Right atrium auricular region (tissue), 2 donors: ENCODE data around the gene TNS4. TPM values are rescaled to one million over a fixed set of nuclear protein-coding genes. Genes with fewer than 3 reads are reported as not detected.

Experiments used
- DNase-seq: peaks from one replicate; pipeline ENCODE4 v3.0.0-alpha.2; 2019; ENCODE audit warnings: low spot score
- H3K27ac ChIP-seq, 2 donors: fragments of 200-600 bp; sonication (generic); 1 replicate in 1 of 2; 2 replicates in 1 of 2; pipeline ENCODE4 v1.5.1; 2016 to 2019
- H3K27me3 ChIP-seq, 2 donors: fragments of 200-600 bp; sonication (generic); one replicate each; pipeline versions ENCODE4 v1.5.1 to v1.6.0; 2017 to 2019
- H3K36me3 ChIP-seq: fragments of 200-600 bp; sonication (generic); one replicate; pipeline ENCODE4 v1.5.1; 2016
- H3K4me1 ChIP-seq, 2 donors: fragments of 200-600 bp; sonication (generic); one replicate each; pipeline versions ENCODE4 v1.5.1 to v1.6.0; 2017 to 2019
- H3K4me3 ChIP-seq, 2 donors: fragments of 200-600 bp; sonication (generic); 1 replicate in 1 of 2; 2 replicates in 1 of 2; pipeline ENCODE4 v1.5.1; 2017 to 2019; ENCODE audit warnings: mild to moderate bottlenecking in 1 of 2, moderate library complexity in 1 of 2
- H3K9me3 ChIP-seq, 2 donors: fragments of 200-600 bp; sonication (generic); one replicate each; pipeline ENCODE4 v1.5.1; 2019
- total RNA-seq, 2 donors: library from RNA; depleted of rRNA; stranded (reverse); fragments of >200 nt; gene quantifications; one replicate each; pipeline ENCODE4 v1.1.0, GENCODE V29; 2016
- TF ChIP-seq, protein P1 (sequence below), 2 donors: fragments of 200-600 bp; sonication (generic); IDR thresholded peaks; one replicate each; pipeline ENCODE4 v1.5.1; 2019; ENCODE audit warnings: antibody characterized with exemption in 2 of 2

TNS4 gene
- total RNA-seq, 2 donors from 2014 or later: not detected

DNA sequence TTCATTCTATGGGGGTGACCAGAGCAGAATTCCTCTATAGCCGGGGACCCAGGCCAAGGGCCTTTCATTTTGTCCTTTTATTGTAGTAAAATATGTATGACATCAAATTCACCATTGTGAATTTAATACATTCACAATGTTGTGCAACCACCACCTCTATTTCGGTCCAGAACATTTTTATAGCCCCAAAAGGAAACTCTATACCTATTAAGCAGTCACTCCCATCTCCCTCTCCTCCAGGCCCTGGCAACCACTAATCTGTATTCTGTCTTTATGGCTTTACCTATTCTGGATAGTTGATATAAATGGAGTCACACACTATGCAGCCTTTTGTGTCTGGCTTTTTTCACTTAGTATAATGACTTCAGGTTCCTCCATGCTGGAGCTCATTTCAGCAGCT lies 9.7 kb upstream of the TNS4 start:
- no peaks in the 10 kb centered on the region for H3K36me3 ChIP-seq
- no peaks in the 10 kb centered on the region for H3K4me1 ChIP-seq
- TF ChIP-seq, protein P1, sequence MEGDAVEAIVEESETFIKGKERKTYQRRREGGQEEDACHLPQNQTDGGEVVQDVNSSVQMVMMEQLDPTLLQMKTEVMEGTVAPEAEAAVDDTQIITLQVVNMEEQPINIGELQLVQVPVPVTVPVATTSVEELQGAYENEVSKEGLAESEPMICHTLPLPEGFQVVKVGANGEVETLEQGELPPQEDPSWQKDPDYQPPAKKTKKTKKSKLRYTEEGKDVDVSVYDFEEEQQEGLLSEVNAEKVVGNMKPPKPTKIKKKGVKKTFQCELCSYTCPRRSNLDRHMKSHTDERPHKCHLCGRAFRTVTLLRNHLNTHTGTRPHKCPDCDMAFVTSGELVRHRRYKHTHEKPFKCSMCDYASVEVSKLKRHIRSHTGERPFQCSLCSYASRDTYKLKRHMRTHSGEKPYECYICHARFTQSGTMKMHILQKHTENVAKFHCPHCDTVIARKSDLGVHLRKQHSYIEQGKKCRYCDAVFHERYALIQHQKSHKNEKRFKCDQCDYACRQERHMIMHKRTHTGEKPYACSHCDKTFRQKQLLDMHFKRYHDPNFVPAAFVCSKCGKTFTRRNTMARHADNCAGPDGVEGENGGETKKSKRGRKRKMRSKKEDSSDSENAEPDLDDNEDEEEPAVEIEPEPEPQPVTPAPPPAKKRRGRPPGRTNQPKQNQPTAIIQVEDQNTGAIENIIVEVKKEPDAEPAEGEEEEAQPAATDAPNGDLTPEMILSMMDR (IDR thresholded peaks at IDR 0.05): no peak
- H3K27ac ChIP-seq: no peak overlapping the region
- H3K9me3 ChIP-seq: no peaks in the 10 kb centered on the region
- no peaks in the 10 kb centered on the region for H3K27me3 ChIP-seq
- no peak overlapping the region for H3K4me3 ChIP-seq
- no peak for DNase-seq

DNA sequence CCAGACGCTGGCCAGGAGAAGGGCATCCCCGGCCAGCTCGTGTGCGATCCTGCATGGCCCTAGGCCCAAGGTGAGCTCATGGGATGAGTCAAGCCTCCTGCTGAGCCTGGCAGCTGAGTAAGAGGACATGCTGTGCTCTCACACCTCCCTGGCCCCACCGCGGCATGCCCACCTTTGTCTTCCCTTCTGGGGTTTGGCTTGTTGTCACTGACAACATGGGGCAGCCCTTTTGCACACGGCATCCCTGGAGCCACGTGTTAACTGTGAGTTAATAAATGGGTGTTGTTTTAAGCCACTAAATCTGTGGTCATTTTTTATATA lies 8.9 kb upstream of the TNS4 start:
- Histone ChIP-seq H3K9me3 (no peaks in the 10 kb centered on the region), H3K4me3 (no peak overlapping the region), H3K4me1 (no peaks in the 10 kb centered on the region), H3K27ac (no peak overlapping the region), H3K27me3 (no peaks in the 10 kb centered on the region), H3K36me3 (no peaks in the 10 kb centered on the region)
- no peak for DNase-seq
- TF ChIP-seq, protein P1 (IDR thresholded peaks at IDR 0.05): no peak

DNA sequence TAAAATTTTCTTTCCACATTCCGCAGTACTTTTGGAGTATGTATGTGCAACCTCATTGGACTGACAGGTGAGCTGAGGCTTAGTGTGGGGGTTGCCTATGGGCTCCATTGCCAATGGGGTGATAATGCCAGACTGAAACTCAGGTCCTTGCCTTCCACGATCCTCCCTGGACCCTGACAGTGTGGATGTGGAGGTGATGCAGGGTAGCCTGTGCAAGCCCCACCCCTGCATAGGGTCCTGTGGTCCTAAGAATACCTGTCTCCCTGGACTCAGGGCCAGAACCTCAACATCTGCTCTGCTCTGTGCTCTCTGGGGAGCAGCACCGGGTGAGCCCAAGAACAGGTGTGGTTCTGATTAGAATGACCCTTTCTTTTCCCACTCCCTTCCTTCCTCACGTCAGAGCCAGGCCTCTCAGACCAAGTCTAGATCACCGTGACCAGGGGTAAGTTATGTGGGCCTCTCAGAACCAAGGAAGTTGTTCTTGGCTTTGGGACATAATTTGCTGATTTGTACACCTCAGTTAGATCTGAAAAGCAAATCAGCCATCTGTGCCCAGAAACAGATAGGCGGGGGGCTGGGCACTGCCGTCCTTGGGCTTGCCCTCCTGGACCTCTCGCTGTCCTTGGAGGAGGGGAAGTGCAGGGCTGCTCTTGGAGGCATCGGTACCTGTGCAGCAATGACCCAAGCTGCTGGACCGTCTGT lies 8.4 kb upstream of the TNS4 start:
- Histone ChIP-seq H3K27ac (no peak overlapping the region), H3K9me3 (no peaks in the 10 kb centered on the region), H3K36me3 (no peaks in the 10 kb centered on the region), H3K4me3 (no peak overlapping the region), H3K4me1 (no peaks in the 10 kb centered on the region), H3K27me3 (no peaks in the 10 kb centered on the region)
- DNase-seq: no peak
- TF ChIP-seq, protein P1 (IDR thresholded peaks at IDR 0.05): no peak

DNA sequence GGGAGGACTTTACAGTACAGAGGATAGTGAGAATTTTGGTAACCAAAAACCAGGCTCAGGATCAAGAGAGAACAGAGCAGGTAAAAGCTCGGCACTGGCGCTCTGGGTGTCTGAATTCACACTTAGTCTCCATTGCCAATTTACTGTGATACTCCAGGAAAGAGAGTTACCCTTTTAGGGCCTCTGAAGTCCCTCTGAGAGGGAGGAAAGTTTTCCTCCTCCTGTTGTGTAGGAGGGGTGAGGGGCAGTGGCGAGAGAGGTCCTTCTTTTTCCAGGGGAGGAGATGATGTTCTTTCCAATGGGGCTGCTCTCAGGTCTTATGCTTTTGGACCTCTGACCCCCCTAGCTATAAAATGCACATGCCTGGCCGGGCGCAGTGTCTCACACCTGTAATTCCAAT lies 5.4 kb upstream of the TNS4 start:
- H3K27ac ChIP-seq: no peak overlapping the region
- H3K4me1 ChIP-seq: no peaks in the 10 kb centered on the region
- DNase-seq: no peak
- H3K36me3 ChIP-seq: no peaks in the 10 kb centered on the region
- no peaks in the 10 kb centered on the region for H3K9me3 ChIP-seq
- H3K4me3 ChIP-seq: no peak overlapping the region
- TF ChIP-seq, protein P1 (IDR thresholded peaks at IDR 0.05): no peak
- no peaks in the 10 kb centered on the region for H3K27me3 ChIP-seq

DNA sequence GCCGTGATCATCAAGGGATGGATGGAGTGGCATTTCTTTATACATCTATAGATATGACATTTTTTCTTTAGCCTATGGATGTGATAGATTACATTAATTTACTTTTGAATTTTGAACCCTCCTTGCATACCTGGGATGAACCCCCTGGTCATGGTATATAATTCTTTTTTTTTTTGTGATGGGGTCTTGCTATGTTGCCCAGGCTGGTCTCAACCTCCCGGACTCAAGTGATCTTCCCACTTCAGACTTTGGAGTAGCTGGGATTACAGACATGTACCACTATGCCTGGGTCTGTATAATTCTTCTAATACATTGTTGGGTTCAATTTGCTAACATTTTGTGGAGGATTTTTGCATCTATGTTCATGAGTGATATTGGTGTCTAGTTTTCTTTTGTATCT lies 1.7 kb upstream of the TNS4 start:
- H3K27me3 ChIP-seq: no peaks in the 10 kb centered on the region
- no peak overlapping the region for H3K4me3 ChIP-seq
- no peaks in the 10 kb centered on the region for H3K9me3 ChIP-seq
- DNase-seq: no peak
- H3K27ac ChIP-seq: no peak overlapping the region
- H3K4me1 ChIP-seq: peaks cover 0 to 17% of the 10 kb centered on the region in 2 donors
- TF ChIP-seq, protein P1 (IDR thresholded peaks at IDR 0.05): no peak
- no peaks in the 10 kb centered on the region for H3K36me3 ChIP-seq

DNA sequence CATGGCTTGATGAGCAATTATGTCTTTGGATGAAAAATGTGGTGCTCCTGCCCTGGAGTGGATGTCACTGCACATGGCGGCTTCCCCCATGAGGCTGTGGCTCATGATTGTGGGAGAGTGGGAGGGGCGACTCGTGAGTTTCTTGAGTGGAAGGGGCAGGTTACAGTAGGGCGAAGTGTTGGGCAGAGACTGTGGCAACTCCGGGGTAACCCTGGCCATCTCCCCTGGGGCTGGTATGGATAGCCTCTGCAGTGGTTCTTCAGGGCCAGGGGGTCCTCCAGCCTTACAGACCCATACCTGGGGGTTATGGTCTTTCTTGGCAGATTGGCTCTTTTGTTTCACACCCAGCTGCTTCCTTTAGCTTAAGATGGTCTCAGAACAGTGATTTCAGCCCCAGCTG lies 1.3 kb upstream of the TNS4 start:
- Histone ChIP-seq H3K27ac (no peak overlapping the region), H3K36me3 (no peaks in the 10 kb centered on the region), H3K9me3 (no peaks in the 10 kb centered on the region), H3K4me3 (no peak overlapping the region), H3K4me1 (peaks cover 0 to 17% of the 10 kb centered on the region in 2 donors), H3K27me3 (no peaks in the 10 kb centered on the region)
- TF ChIP-seq, protein P1 (IDR thresholded peaks at IDR 0.05): no peak
- no peak for DNase-seq
